Testis (tissue), 2 donors: Measurements from ENCODE around the gene MOGAT3.

Experiments
- CTCF ChIP-seq, 3 experiments: fragments of 450-650 bp in 2 of 3; fragments of 200-600 bp in 1 of 3; sonication (generic) in 1 of 3; IDR thresholded peaks; one replicate each; pipeline ENCODE4 v1.5.1; 2016 to 2019; ENCODE audit warnings: antibody characterized with exemption in 3 of 3, mild to moderate bottlenecking in 2 of 3, moderate library complexity in 1 of 3
- POLR2A ChIP-seq: fragments of 450-650 bp; IDR thresholded peaks from one replicate; pipeline ENCODE4 v1.6.1; 2017; ENCODE audit warnings: antibody characterized with exemption, mild to moderate bottlenecking, moderate library complexity

- TF ChIP-seq CTCF (IDR thresholded peaks at IDR 0.05) (no peak), POLR2A (no peak)
Observed at GRCh38 chr7:101239191-101239950, 38.5 kb upstream of the MOGAT3 start.
